DND-41 (cell line): ENCODE measurements around the gene CTTN.

Experiments
- EZH2 ChIP-seq: IDR thresholded peaks from 3 replicates; pipeline ENCODE4 v1.6.1; 2012; ENCODE audit warnings: borderline replicate concordance, low read depth, mild to moderate bottlenecking, moderate library complexity, low read length, inconsistent platforms; ENCODE audit not compliant: severe bottlenecking
- TF ChIP-seq, protein P1 (sequence below): IDR thresholded peaks from 2 replicates; pipeline ENCODE4 v1.5.1; 2012; ENCODE audit warnings: borderline replicate concordance, low read length, moderate library complexity, mild to moderate bottlenecking; ENCODE audit not compliant: poor library complexity, severe bottlenecking; ENCODE audit errors: extremely low read depth

DNA sequence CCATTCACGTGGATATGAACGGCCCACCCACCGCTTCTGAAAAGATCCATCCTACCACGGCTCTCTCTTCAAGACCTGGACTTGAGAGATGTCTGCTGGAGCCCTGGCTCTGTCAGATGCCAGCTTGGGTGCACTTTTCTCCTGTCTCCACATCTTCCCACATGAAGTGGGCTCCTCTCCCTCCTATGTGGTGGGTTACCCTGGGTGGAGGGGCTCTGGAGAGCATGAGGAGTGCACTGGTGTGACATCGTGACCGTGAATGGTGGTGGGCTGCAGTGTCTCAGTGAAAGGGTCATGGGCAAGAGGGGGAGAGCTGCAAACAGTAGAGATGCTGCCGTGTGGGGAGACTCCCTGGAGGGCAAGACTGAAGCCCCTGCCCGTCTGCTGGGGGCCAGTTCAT, 76.4 kb downstream of the CTTN start:
- TF ChIP-seq EZH2: no peak
- TF ChIP-seq, protein P1, sequence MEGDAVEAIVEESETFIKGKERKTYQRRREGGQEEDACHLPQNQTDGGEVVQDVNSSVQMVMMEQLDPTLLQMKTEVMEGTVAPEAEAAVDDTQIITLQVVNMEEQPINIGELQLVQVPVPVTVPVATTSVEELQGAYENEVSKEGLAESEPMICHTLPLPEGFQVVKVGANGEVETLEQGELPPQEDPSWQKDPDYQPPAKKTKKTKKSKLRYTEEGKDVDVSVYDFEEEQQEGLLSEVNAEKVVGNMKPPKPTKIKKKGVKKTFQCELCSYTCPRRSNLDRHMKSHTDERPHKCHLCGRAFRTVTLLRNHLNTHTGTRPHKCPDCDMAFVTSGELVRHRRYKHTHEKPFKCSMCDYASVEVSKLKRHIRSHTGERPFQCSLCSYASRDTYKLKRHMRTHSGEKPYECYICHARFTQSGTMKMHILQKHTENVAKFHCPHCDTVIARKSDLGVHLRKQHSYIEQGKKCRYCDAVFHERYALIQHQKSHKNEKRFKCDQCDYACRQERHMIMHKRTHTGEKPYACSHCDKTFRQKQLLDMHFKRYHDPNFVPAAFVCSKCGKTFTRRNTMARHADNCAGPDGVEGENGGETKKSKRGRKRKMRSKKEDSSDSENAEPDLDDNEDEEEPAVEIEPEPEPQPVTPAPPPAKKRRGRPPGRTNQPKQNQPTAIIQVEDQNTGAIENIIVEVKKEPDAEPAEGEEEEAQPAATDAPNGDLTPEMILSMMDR: no peak
